Spleen (tissue), 11 donors: ENCODE data around the gene ACSF2. TPM values are rescaled to one million over a fixed set of nuclear protein-coding genes. Genes with fewer than 3 reads are reported as not detected.
A peak's percentile ranks its signal among the peaks of the same experiment; 100 is the strongest.
"Not testable (repeated sequence)": the region's sequence is repeated elsewhere in the genome, so short reads cannot be mapped to it uniquely, and the experiment has no call there.

ENCODE experiments used
- DNase-seq: peaks from one replicate; pipeline ENCODE4 v3.0.0-alpha.2; 2020
- H3K27ac ChIP-seq, 8 donors: fragments of 200-600 bp; sonication (generic) in 7 of 8; 1 replicate in 4 of 8; 2 replicates in 4 of 8; pipeline versions ENCODE4 v1.5.0 to v1.8.0; 2016 to 2021; ENCODE audit warnings: inconsistent platforms in 4 of 8, mild to moderate bottlenecking in 4 of 8, moderate library complexity in 1 of 8
- H3K27me3 ChIP-seq, 7 donors: fragments of 200-600 bp; sonication (generic) in 6 of 7; replicated peaks in 1 of 7; 1 replicate in 4 of 7; 2 replicates in 3 of 7; pipeline versions ENCODE4 v1.5.0 to v1.8.0; 2016 to 2021; ENCODE audit warnings: inconsistent platforms in 3 of 7, mild to moderate bottlenecking in 1 of 7
- H3K36me3 ChIP-seq, 6 donors: fragments of 200-600 bp; sonication (generic) in 5 of 6; 1 replicate in 4 of 6; 2 replicates in 2 of 6; pipeline versions ENCODE4 v1.5.0 to v1.8.0; 2016 to 2021; ENCODE audit warnings: inconsistent platforms in 2 of 6
- H3K4me1 ChIP-seq, 6 donors: fragments of 200-600 bp; sonication (generic) in 5 of 6; 1 replicate in 3 of 6; 2 replicates in 3 of 6; pipeline versions ENCODE4 v1.5.0 to v1.8.0; 2016 to 2021; ENCODE audit warnings: inconsistent platforms in 3 of 6
- H3K4me3 ChIP-seq, 8 donors: fragments of 200-600 bp; sonication (generic) in 7 of 8; 1 replicate in 4 of 8; 2 replicates in 4 of 8; pipeline versions ENCODE4 v1.5.0 to v1.8.0; 2016 to 2021; ENCODE audit warnings: inconsistent platforms in 4 of 8, mild to moderate bottlenecking in 4 of 8, moderate library complexity in 2 of 8
- H3K9me3 ChIP-seq, 8 donors: fragments of 200-600 bp; sonication (generic) in 7 of 8; 1 replicate in 4 of 8; 2 replicates in 4 of 8; pipeline versions ENCODE4 v1.5.0 to v1.8.0; 2016 to 2021; ENCODE audit warnings: inconsistent platforms in 4 of 8
- CTCF ChIP-seq, 11 experiments: fragments of 200-600 bp in 7 of 11; fragments of 450-650 bp in 4 of 11; sonication (generic) in 4 of 11; IDR thresholded peaks in 8 of 11; conservative IDR thresholded peaks in 3 of 11; 1 replicate in 7 of 11; 2 replicates in 4 of 11; pipeline versions ENCODE4 v1.4.0 to v1.8.0; 2016 to 2021; ENCODE audit warnings: antibody characterized with exemption in 11 of 11, inconsistent platforms in 4 of 11, mild to moderate bottlenecking in 1 of 11
- POLR2A ChIP-seq, 3 donors: fragments of 450-650 bp; IDR thresholded peaks; one replicate each; pipeline ENCODE4 v1.5.1; 2017; ENCODE audit warnings: antibody characterized with exemption in 3 of 3, mild to moderate bottlenecking in 1 of 3
- POLR2AphosphoS5 ChIP-seq, 3 donors: sonication (generic); formaldehyde crosslinking; IDR thresholded peaks; one replicate each; pipeline ENCODE4 v1.5.1; 2017; ENCODE audit warnings: antibody characterized with exemption in 3 of 3
- WGBS, 5 donors: extraction: QIAGEN DNeasy Blood & Tissue Kit in 3 of 5; methylation state at CpG; one replicate each; pipeline versions ENCODE4 v1.1.5 to v1.1.7; 2013 to 2018; 5-methylcytosine and 5-hydroxymethylcytosine counted together
- intact Hi-C: fragments of 100-400 bp; cut with DNase I; formaldehyde crosslinking; loops from one replicate; pipeline ENCODE4 v1.15.0; 2023; ENCODE audit warnings: low total_unique reads
- polyA plus RNA-seq, 3 donors: library from polyadenylated mRNA; stranded (reverse); fragments of 200-250 nt; gene quantifications; one replicate each; pipeline ENCODE4 v1.2.1, GENCODE V29; 2013
- total RNA-seq, 7 donors: library from RNA; depleted of rRNA in 3 of 7; stranded (reverse); fragments of >200 nt in 3 of 7; fragmentation: NEBNext Ultra II Directional in 4 of 7; extraction: Animal tissue kit (Norgen Biotek cat#: 25700) in 4 of 7; gene quantifications; one replicate each; pipeline versions ENCODE4 v1.1.0 to v1.2.1, GENCODE V29; 2016 to 2021
- donor health status: healthy with polysubstance abuse.
- donor health status: DM: no; HTN: no; CAD: no; lungs with moderate emphysema.
- donor health status: DM: no; HTN: no; CAD: no.
- donor health status: Bipolar disorder and iron deficiency.
- donor health status: healthy.
- donor health status: DM: no; HTN: no; CAD: no.
- donor health status: DM: yes; HTN: yes; CAD: no.

The ACSF2 gene
- total and polyA plus RNA-seq, 10 donors, result 21.7 to 50.0 (median 39.1) TPM

GRCh38 chr17:50426814-50427787 lies 1.1 kb downstream of the ACSF2 start:
- H3K4me1 ChIP-seq, result peaks cover 15 to 61% (median 41%) of the 10 kb centered on the region in 6 donors
- H3K4me3 ChIP-seq, result peak overlapping the region; percentile 56 to 94 (median 75)
- WGBS, 5 donors, result 19 to 28% (median 21%) methylated on average over 4 of the region's 4 CpGs
- H3K36me3 ChIP-seq, result peaks cover 0 to 9% (median 0%) of the 10 kb centered on the region in 6 donors
- TF ChIP-seq CTCF (IDR thresholded peaks at IDR 0.05 in 8 of 11, conservative IDR thresholded peaks at IDR 0.05 in 3 of 11) (no peak), POLR2A (IDR thresholded peaks at IDR 0.05) (no peak), POLR2AphosphoS5 (IDR thresholded peaks at IDR 0.05) (no peak)
- no peaks in the 10 kb centered on the region for H3K9me3 ChIP-seq
- DNase-seq, result no peak
- peak overlapping the region; percentile 19 to 89 (median 84) for H3K27ac ChIP-seq
- intact Hi-C loops, result no loop called here
- no peaks in the 10 kb centered on the region for H3K27me3 ChIP-seq

DNA sequence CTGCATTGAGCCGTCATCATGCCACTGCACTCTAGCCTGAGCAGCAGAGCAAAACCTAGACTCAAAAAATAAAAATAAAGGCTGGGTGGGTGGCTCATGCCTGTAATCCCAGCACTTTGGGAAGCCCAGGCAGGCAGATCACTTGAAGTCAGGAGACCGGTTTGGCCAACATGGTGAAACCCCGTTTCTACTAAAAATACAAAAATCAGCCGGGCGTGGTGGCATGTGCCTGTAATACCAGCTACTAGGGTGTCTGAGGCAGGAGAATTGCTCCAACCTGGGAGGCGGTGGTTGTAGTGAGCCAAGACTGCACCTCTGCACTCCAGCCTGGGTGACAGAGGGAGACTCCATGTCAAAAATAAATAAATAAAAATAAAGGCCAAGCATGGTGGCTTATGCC lies 2.1 kb downstream of the ACSF2 start:
- intact Hi-C loops, H3K4me3 ChIP-seq, DNase-seq, H3K27me3 ChIP-seq, H3K9me3 ChIP-seq: not testable (repeated sequence)
- Histone ChIP-seq H3K27ac (peak overlapping the region in 1 of 8 donors; percentile 87), H3K36me3 (peaks cover 0 to 13% (median 0%) of the 10 kb centered on the region in 6 donors), H3K4me1 (peaks cover 15 to 51% (median 39%) of the 10 kb centered on the region in 6 donors)
- WGBS, 5 donors, result 80 to 91% (median 80%) methylated on average over 6 of the region's 6 CpGs

- no peaks in the 10 kb centered on the region for H3K27me3 ChIP-seq
- peaks cover 0 to 20% (median 0%) of the 10 kb centered on the region in 6 donors for H3K36me3 ChIP-seq
- no peak overlapping the region for H3K27ac ChIP-seq
- 61 to 89% (median 77%) methylated on average over 7 of the region's 7 CpGs for WGBS, 5 donors
- peaks cover 15 to 49% (median 37%) of the 10 kb centered on the region in 6 donors for H3K4me1 ChIP-seq
- H3K4me3 ChIP-seq, result no peak overlapping the region
- intact Hi-C loops, result no loop called here
- TF ChIP-seq POLR2AphosphoS5 (IDR thresholded peaks at IDR 0.05) (no peak), POLR2A (IDR thresholded peaks at IDR 0.05) (no peak), CTCF (IDR thresholded peaks at IDR 0.05 in 8 of 11, conservative IDR thresholded peaks at IDR 0.05 in 3 of 11) (no peak)
- no peak for DNase-seq
- no peaks in the 10 kb centered on the region for H3K9me3 ChIP-seq
Observed at GRCh38 chr17:50428831-50429424, 2.9 kb downstream of the ACSF2 start.

GRCh38 chr17:50429793-50430192 lies 3.8 kb downstream of the ACSF2 start:
- no peaks in the 10 kb centered on the region for H3K9me3 ChIP-seq
- H3K4me3 ChIP-seq, result no peak overlapping the region
- intact Hi-C loops, result no loop called here
- DNase-seq, result no peak
- peaks cover 14 to 40% (median 31%) of the 10 kb centered on the region in 6 donors for H3K4me1 ChIP-seq
- 87 to 99% (median 94%) methylated on average over 4 of the region's 4 CpGs for WGBS, 5 donors
- no peak overlapping the region for H3K27ac ChIP-seq
- H3K36me3 ChIP-seq, result peaks cover 0 to 23% (median 0%) of the 10 kb centered on the region in 6 donors
- no peak for TF ChIP-seq POLR2AphosphoS5 (IDR thresholded peaks at IDR 0.05)
- no peak for TF ChIP-seq POLR2A (IDR thresholded peaks at IDR 0.05)
- no peak for TF ChIP-seq CTCF (IDR thresholded peaks at IDR 0.05 in 8 of 11, conservative IDR thresholded peaks at IDR 0.05 in 3 of 11)
- H3K27me3 ChIP-seq, result no peaks in the 10 kb centered on the region
